Measurements from ENCODE around the gene GSG1L.

Gene GSG1L

DNA sequence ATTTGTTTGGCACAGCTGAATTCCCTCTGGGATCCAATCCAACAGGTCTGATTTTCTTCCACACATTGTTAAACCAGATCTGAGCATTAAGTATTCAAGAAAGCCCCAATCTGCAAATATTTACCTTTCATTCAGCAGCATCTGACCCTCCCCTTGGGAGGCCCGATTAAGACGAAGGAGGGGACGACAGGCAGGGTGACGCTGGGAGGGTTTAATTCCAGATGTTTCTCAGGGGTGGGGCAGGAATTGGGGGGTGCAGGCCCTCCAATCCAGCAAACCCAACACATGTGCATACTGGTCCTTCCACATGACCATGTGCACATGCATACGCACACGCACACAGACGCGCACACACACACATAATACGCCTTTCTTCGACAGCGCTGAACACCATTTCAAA, 240.5 kb downstream of the GSG1L start:
- H3K27ac ChIP-seq (replicated peaks) = no peak overlapping the region
- TF ChIP-seq, protein P1, sequence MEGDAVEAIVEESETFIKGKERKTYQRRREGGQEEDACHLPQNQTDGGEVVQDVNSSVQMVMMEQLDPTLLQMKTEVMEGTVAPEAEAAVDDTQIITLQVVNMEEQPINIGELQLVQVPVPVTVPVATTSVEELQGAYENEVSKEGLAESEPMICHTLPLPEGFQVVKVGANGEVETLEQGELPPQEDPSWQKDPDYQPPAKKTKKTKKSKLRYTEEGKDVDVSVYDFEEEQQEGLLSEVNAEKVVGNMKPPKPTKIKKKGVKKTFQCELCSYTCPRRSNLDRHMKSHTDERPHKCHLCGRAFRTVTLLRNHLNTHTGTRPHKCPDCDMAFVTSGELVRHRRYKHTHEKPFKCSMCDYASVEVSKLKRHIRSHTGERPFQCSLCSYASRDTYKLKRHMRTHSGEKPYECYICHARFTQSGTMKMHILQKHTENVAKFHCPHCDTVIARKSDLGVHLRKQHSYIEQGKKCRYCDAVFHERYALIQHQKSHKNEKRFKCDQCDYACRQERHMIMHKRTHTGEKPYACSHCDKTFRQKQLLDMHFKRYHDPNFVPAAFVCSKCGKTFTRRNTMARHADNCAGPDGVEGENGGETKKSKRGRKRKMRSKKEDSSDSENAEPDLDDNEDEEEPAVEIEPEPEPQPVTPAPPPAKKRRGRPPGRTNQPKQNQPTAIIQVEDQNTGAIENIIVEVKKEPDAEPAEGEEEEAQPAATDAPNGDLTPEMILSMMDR (IDR thresholded peaks at IDR 0.05; ENCODE audit: insufficient read depth, low read length) = no peak
- TF ChIP-seq GABPA (IDR thresholded peaks at IDR 0.05; ENCODE audit: low read depth) (no peak), SPI1 (IDR thresholded peaks at IDR 0.05; ENCODE audit: borderline replicate concordance, low read depth) (no peak), POLR2AphosphoS5 (IDR thresholded peaks at IDR 0.05; ENCODE audit: low read depth) (no peak)
- TF ChIP-seq, protein P2, sequence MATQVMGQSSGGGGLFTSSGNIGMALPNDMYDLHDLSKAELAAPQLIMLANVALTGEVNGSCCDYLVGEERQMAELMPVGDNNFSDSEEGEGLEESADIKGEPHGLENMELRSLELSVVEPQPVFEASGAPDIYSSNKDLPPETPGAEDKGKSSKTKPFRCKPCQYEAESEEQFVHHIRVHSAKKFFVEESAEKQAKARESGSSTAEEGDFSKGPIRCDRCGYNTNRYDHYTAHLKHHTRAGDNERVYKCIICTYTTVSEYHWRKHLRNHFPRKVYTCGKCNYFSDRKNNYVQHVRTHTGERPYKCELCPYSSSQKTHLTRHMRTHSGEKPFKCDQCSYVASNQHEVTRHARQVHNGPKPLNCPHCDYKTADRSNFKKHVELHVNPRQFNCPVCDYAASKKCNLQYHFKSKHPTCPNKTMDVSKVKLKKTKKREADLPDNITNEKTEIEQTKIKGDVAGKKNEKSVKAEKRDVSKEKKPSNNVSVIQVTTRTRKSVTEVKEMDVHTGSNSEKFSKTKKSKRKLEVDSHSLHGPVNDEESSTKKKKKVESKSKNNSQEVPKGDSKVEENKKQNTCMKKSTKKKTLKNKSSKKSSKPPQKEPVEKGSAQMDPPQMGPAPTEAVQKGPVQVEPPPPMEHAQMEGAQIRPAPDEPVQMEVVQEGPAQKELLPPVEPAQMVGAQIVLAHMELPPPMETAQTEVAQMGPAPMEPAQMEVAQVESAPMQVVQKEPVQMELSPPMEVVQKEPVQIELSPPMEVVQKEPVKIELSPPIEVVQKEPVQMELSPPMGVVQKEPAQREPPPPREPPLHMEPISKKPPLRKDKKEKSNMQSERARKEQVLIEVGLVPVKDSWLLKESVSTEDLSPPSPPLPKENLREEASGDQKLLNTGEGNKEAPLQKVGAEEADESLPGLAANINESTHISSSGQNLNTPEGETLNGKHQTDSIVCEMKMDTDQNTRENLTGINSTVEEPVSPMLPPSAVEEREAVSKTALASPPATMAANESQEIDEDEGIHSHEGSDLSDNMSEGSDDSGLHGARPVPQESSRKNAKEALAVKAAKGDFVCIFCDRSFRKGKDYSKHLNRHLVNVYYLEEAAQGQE (IDR thresholded peaks at IDR 0.05; ENCODE audit: insufficient replicate concordance, low read depth) = no peak
- DNase-seq (ENCODE audit: low read depth in 1 of 2, low spot score in 1 of 2) = no peak
- no peak overlapping the region for H3K4me3 ChIP-seq (replicated peaks; ENCODE audit: insufficient read depth, low read length)
- no peaks in the 10 kb centered on the region for H3K27me3 ChIP-seq (ENCODE audit: insufficient read depth, poor library complexity, severe bottlenecking)

DNA sequence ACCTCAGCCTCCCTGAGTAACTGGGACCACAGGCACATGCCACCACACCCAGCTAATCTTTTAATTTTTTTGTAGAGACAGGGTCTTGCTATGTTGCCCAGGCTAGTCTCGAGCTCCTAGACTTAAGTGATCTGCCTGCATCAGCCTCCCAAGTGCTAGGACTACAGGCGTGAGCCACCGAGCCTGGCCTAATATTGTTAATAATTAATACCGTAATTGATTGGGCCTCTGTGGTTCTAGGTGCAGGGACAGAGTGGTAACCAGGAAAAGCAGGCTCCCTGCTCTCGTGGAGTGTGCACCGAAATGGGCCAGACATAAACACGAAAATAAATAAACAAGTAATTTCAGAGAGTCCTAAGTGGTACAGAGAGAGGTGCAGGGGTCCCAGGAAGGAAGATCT, 241.0 kb downstream of the GSG1L start:
- no peaks in the 10 kb centered on the region for H3K27me3 ChIP-seq (ENCODE audit: insufficient read depth, poor library complexity, severe bottlenecking)
- TF ChIP-seq GABPA (IDR thresholded peaks at IDR 0.05; ENCODE audit: low read depth) (no peak), POLR2AphosphoS5 (IDR thresholded peaks at IDR 0.05; ENCODE audit: low read depth) (no peak), SPI1 (IDR thresholded peaks at IDR 0.05; ENCODE audit: borderline replicate concordance, low read depth) (no peak)
- TF ChIP-seq, protein P2 (IDR thresholded peaks at IDR 0.05; ENCODE audit: insufficient replicate concordance, low read depth) = no peak
- TF ChIP-seq, protein P1 (IDR thresholded peaks at IDR 0.05; ENCODE audit: insufficient read depth, low read length) = no peak
- no peak for DNase-seq (ENCODE audit: low read depth in 1 of 2, low spot score in 1 of 2)
- no peak overlapping the region for H3K27ac ChIP-seq (replicated peaks)
- H3K4me3 ChIP-seq (replicated peaks; ENCODE audit: insufficient read depth, low read length) = no peak overlapping the region

DNA sequence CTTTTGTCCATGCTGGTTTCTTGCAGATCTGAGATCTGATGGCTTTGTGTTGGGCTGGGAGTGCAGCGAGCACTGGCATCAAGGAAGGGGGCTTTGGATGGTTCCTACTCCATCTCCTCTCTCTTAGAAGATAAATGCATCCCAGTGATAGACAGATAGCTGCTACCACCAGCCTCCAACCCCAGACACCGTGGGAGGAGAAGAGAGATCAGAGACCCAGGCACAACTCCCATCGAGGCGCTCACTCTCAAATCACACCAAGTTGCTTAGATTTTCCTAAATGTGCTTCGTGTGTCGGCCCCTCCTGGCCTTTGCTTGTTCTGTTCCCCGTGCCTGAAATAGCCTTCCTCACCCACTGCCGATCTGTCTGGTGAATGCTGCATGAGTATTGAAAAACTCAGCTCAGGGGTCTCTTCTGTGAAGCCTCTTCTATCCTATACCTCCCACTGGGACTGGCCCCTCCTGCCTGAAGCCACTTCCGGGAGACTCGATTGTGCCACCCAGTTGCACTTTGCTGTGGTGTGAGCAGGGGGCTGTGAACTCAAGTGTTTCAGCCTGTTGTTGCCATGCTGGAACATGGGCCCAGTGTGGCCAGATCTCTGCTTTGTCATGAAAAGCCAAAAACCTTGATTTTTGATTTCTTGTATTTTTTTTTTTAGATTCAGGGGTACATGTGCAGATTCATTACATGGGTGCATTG, 242.7 kb downstream of the GSG1L start:
- TF ChIP-seq GABPA (IDR thresholded peaks at IDR 0.05; ENCODE audit: low read depth) = no peak
- no peak for TF ChIP-seq POLR2AphosphoS5 (IDR thresholded peaks at IDR 0.05; ENCODE audit: low read depth)
- TF ChIP-seq, protein P2 (IDR thresholded peaks at IDR 0.05; ENCODE audit: insufficient replicate concordance, low read depth) = no peak
- no peak for TF ChIP-seq SPI1 (IDR thresholded peaks at IDR 0.05; ENCODE audit: borderline replicate concordance, low read depth)
- TF ChIP-seq, protein P1 (IDR thresholded peaks at IDR 0.05; ENCODE audit: insufficient read depth, low read length) = no peak
- no peaks in the 10 kb centered on the region for H3K27me3 ChIP-seq (ENCODE audit: insufficient read depth, poor library complexity, severe bottlenecking)

More for the DNA sequence above, 242.7 kb downstream of the GSG1L start:
- Histone ChIP-seq H3K27ac (replicated peaks) (no peak overlapping the region), H3K4me3 (replicated peaks; ENCODE audit: insufficient read depth, low read length) (no peak overlapping the region)
- DNase-seq (ENCODE audit: low read depth in 1 of 2, low spot score in 1 of 2) = no peak

All from HL-60 (cell line).